ENCODE measurements around the gene PAM16.

PAM16 gene

DNA sequence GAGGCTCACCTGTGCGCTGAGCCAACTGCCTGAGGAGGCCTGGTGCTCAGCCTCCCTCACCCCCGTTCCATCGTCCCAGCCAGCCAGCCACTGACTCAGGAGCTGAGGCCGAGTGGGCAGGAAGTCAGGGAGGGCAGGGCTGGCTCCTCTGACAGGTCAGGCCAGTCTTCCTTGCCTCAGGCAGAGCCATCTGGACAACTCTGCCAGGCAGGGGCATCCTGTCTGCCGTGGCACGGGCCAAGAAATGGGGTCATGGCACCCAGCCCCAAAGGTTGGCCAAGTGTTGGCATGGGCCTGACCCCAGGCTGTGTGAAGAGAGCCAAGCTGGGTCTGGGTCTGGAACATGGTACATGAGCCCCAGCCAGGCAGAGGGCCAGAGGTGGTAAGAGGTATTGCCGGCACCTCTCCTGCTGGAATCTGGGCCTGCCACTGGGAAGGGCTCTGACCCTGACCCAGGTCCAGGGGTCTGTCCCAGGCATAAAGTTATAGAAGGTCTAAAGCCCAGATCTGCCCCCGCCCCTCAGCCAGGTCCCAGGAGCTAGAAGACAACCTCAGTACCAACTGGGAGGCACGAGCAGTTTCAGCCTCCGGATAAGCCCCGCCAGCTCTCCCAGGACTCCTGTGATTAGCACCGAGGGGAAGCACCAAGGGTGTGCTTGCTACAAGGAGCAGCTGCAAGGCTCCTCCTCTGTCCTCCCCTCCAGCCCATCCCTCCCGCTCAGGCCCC, 18.0 kb upstream of the PAM16 start:
- peak in 1 of 2 donors; percentile 56 for DNase-seq (ENCODE audit: low read depth in 2 of 2)
- no peak overlapping the region for H3K4me3 ChIP-seq (replicated peaks in 1 of 2; ENCODE audit: low read depth in 2 of 2, low read length in 2 of 2)
- TF ChIP-seq, protein P1, sequence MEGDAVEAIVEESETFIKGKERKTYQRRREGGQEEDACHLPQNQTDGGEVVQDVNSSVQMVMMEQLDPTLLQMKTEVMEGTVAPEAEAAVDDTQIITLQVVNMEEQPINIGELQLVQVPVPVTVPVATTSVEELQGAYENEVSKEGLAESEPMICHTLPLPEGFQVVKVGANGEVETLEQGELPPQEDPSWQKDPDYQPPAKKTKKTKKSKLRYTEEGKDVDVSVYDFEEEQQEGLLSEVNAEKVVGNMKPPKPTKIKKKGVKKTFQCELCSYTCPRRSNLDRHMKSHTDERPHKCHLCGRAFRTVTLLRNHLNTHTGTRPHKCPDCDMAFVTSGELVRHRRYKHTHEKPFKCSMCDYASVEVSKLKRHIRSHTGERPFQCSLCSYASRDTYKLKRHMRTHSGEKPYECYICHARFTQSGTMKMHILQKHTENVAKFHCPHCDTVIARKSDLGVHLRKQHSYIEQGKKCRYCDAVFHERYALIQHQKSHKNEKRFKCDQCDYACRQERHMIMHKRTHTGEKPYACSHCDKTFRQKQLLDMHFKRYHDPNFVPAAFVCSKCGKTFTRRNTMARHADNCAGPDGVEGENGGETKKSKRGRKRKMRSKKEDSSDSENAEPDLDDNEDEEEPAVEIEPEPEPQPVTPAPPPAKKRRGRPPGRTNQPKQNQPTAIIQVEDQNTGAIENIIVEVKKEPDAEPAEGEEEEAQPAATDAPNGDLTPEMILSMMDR (IDR thresholded peaks at IDR 0.05; ENCODE audit: low read depth, low read length), result no peak

GRCh38 chr16:4367393-4367856, 16.3 kb upstream of the PAM16 start:
- no peak overlapping the region for H3K4me3 ChIP-seq (replicated peaks in 1 of 2; ENCODE audit: low read depth in 2 of 2, low read length in 2 of 2)
- TF ChIP-seq, protein P1 (IDR thresholded peaks at IDR 0.05; ENCODE audit: low read depth, low read length), result no peak
- DNase-seq (ENCODE audit: low read depth in 2 of 2), result no peak

DNA sequence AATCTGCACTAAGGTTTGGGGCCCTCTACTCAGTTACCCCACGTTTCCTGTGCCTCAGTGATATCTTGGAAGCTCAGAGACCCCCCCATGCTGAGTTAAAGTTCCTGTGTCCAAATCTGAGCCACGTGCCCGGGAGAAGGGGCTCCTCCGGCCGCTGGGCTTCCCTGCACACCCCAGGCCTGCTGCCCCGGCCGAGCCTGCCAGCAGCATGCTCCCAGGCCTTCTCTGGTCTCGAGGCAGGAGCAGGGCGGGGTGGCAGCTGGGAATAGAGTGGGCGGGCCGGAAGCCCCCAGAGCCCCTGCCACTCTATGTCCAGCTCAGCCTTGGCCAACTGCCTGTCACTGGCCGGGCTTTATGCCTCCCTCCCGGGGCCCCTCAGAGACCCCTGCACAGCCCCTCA, 14.9 kb upstream of the PAM16 start:
- H3K4me3 ChIP-seq (replicated peaks in 1 of 2; ENCODE audit: low read depth in 2 of 2, low read length in 2 of 2), result no peak overlapping the region
- TF ChIP-seq, protein P1 (IDR thresholded peaks at IDR 0.05; ENCODE audit: low read depth, low read length), result no peak
- DNase-seq (ENCODE audit: low read depth in 2 of 2), result no peak

GRCh38 chr16:4365615-4366014, 14.5 kb upstream of the PAM16 start:
- H3K4me3 ChIP-seq (replicated peaks in 1 of 2; ENCODE audit: low read depth in 2 of 2, low read length in 2 of 2), result no peak overlapping the region
- no peak for DNase-seq (ENCODE audit: low read depth in 2 of 2)
- TF ChIP-seq, protein P1 (IDR thresholded peaks at IDR 0.05; ENCODE audit: low read depth, low read length), result no peak

GRCh38 chr16:4365014-4365406, 13.9 kb upstream of the PAM16 start:
- TF ChIP-seq, protein P1 (IDR thresholded peaks at IDR 0.05; ENCODE audit: low read depth, low read length), result no peak
- H3K4me3 ChIP-seq (replicated peaks in 1 of 2; ENCODE audit: low read depth in 2 of 2, low read length in 2 of 2), result no peak overlapping the region
- no peak for DNase-seq (ENCODE audit: low read depth in 2 of 2)

- H3K4me3 ChIP-seq (replicated peaks in 1 of 2; ENCODE audit: low read depth in 2 of 2, low read length in 2 of 2), result no peak overlapping the region
- no peak for DNase-seq (ENCODE audit: low read depth in 2 of 2)
- TF ChIP-seq, protein P1 (IDR thresholded peaks at IDR 0.05; ENCODE audit: low read depth, low read length), result no peak
Measured at GRCh38 chr16:4364196-4365013, 13.3 kb upstream of the PAM16 start.
